Stimulated activated CD8-positive, alpha-beta memory T cell treated with anti-CD3 and anti-CD28 coated beads, Interleukin-7, amount 100 ng/mL, for 4 hours (primary cell): ENCODE measurements around the gene ANKRD49.
A peak's percentile ranks its signal among the peaks of the same experiment; 100 is the strongest.

Source experiments
- DNase-seq, 2 donors: peaks; one replicate each; pipeline ENCODE4 v3.0.0-alpha.2; 2020; ENCODE audit warnings: low read depth in 2 of 2

ANKRD49 gene, protein sequence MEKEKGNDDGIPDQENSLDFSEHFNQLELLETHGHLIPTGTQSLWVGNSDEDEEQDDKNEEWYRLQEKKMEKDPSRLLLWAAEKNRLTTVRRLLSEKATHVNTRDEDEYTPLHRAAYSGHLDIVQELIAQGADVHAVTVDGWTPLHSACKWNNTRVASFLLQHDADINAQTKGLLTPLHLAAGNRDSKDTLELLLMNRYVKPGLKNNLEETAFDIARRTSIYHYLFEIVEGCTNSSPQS

DNA sequence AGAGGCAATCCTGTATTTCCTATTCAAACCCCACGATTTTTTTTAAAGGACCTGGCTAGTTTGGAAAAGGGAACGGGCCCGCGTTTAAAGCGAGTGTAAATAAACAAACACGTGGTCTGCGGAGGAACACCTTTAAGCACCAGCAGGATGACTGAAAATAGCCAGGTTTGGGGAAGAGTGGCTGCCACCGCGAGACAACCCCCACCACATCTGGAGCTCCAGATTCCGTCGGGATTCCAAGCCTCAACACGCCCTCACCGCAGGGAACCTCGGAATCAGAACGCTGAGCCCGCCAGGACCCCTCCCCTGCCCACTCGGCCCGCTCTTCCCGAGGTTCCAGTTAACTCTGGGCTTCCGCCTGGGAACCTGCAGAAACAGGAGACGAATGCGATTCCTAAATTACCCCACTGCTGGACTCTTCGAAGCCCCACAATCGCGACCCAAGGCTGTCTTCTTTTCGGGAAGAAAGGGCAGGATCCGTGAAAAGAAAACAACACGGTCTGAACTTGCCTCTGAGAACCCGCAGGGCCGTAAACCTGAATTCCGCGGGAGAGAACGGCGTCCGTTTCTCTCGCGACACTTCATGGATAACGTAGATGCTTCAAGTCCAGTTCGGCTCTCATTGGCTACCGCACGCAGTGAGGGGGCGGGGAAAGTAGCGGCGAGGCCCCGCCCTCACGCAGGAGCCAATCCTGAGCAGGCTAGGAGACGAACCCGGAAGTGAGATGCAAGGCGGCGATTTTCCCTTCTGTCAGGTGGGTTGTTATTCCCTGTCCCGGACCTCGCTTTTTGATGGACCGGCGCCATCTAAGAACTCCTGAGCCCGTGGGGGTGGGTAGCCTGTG, at the start of gene ANKRD49, which contains the start of gene MRE11:
TSS of gene ANKRD49 (plus strand) at position 704 of the 845 bp plus-strand sequence. CDS start 2,710 bp downstream, outside the sequence.
TSS of gene MRE11 (minus strand) at position 564 of the 845 bp plus-strand sequence. CDS start 1,043 bp downstream, outside the sequence.
- peak; percentile 93 to 95 for DNase-seq

- DNase-seq, result no peak
Observed at GRCh38 chr11:94445641-94446040, 48.1 kb upstream of the ANKRD49 start.

DNA sequence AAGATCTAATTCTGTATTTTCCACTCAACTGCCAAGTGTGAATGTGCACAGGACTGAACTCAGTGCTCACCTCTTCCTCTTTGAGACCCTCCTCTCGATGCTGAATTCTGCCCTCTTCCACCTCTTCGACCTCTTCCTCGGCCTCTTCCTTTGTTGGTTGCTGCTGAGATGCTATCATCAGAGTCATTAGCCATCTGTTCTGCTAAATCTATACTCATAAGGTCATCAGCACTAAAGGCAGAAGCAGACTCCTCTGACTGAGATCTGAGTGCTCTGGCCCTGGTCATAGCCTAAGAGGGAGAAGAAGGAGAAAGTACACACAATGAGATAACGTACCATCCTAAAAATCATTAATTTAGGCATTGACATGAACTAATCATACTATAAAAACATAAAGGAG, 46.6 kb upstream of the ANKRD49 start:
- DNase-seq, result no peak

DNA sequence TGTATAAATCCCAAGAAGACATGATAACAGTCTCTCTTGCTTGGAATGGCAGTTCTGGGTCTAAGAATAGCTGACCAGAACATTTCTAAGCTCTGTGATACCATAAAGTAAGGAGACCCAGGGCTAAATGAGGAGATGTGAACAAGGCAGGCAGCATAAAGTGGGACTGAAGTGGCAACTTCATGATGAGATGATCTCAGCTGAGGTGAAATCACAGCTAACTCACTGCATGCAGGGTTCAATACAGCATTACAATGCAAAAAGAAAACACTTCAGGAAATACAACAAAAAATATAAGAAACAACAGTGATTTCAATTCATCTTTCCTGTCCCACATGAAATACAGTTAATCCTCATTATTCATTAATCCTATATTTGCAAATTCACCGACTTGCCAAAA, 44.8 kb upstream of the ANKRD49 start:
- DNase-seq, result no peak

DNA sequence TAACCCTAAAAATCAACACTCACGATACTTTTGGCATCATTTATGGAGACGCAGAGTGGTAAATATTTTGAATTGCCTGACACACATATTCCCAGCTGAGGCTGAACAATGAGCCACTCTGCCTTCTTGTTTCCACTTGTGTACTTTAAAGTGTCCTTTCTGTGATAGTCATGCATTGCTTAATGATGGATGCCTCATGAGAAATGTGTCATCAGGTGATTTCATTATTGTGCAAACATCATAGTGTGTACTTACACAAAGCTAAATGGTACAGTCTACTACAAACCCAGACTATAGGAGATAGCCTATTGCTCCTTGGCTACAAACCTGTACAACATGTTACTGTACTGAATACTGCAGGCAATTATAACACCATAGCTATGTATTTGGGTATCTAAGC, 44.3 kb upstream of the ANKRD49 start:
- DNase-seq, result no peak

DNA sequence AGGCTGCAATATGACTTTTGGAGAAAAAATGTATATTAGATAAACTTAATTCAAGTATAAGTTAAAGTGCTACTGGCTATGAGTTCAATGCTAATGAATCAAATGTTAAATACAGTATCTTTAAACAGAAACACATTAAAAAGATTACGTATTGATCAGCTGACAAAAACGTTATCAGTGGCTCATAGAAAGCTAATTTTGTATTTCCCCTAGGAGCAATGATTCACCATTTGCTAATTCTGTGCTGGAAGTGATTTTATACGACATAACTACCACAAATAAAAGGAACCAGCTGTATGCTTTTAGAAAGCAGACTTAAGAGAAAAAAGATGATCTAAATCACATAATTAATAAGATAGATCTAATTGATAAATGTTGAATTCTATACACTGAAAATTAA, 43.7 kb upstream of the ANKRD49 start:
- no peak for DNase-seq

DNA sequence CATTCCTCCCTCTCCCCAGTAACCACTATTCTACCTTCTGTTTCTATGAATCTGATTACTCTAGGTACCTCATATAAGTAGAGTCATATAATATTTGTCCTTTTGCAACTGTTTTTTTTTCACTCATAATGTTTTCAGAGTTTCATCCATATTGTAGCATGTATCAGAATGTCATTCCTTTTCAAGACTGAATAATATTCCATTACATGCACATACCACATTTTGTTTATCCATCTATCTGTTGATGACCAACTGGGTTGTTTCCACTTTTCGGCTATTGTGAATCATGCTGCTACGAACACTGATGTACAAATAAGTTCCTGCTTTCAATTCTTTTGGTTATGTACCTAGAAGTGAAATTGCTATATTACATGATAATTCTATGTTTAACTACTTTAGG, 40.8 kb upstream of the ANKRD49 start:
- no peak for DNase-seq

DNA sequence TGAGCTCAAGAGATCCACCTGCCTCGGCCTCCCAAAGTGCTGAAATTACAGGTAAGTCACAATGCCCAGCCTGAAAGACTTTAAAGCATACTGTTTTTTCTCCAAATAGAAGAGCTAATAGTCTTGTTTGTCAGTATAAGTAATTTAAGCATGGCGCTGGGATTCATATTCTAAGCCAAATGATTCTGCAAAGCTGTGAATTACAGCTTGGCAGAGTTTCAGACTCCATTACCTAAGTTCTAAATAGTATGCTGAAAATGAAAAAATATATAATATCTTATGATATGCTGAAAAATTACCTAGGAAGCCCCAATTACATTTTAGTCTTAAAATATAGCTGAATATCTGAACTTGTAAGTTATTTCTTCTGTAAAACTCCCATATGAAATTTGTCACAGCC, 39.5 kb upstream of the ANKRD49 start:
- no peak for DNase-seq

DNA sequence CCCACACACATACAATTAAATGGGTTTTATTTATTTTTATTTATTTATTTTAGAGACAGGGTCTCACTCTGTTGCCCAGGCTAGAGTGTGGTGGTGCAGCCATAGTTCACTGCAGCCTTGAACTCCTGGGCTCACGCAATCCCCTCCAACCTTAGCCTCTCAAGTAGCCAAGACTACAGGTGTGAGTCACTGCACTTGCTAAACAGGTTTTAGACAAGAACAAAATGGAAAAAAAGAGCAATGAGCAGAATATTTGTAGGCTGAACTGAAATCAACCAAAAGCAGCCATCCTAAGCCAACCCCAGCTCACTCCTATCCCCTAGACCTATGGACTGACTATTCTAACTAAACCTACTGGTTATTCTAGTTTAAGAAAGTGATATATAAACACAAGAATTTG, 37.9 kb upstream of the ANKRD49 start:
- DNase-seq, result no peak

DNA sequence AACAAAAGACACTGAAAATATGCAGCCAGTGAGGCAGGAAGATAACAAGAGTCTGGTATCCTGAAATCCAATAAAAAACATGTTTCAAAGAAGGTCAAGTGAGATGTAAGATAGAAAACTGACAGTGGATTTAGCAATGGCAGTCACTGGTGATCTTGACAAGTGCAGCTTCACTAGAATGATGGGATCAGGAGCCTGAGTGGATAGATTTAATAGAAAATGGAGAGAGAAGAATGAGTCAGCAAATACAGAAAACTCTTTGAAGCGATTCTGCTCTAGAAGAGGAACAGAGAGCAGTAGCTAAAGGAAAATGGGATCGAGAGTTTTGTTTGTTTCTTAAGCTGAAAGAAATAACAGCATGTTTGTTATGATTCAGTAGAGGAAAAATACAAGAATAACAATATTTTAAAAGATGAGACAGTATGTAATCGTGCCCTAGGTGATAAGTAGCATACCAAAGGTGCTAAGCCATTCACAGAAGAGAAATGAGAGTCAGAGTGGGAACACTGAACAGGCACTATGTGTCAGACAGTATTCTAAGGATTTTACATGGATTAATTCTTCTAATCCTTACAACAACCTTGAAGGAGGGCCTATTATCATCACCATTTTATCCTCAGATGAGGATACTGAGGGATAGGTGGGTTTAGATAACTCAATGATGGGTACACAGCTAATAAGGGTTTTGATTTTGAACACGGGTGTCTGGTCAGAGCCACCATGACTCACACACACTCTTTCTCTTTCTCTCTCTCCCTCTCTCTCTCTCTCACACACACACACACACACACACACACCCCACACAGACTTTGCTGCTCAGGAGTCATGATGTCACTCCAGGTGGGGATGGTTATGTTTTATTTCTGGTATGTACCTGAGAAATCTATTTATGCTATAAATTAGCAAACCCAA, 36.4 kb upstream of the ANKRD49 start:
- no peak for DNase-seq

DNA sequence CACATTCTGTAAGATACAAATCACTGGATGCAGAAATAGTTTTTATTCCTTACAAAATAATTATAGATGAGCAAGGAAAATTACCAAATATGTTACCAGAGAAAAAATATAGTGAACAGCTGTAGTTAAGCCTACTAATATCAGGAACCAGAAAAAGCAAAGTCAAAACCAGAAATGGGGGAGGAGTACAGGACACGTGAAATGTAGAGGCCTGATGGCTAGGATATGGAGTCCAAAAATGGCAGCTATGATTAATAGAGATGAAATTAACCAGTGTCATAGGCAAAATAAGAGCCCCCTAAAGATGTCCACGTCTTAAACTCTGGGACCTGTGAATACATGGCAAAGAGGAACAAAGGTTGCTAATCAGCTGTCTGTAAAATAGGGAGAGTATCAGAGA, 34.2 kb upstream of the ANKRD49 start:
- no peak for DNase-seq

DNA sequence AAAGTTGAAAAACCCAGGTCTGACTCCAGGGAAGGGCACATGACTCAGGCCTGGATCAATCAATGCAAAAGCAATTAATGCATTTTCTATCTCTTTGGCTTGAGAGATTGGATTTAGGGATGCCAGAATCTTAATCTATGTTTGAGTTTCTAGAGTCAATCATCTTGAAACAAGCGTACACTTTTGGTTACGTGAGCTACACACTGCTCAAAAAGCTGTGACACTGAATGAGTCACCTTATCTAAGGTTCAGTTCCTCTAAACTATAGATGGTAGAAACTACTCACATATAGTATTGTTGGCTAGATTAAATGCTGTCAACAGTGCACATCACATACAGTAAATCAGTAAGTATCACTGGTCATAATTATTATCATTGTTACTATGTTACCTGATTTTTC, 24.4 kb upstream of the ANKRD49 start:
- no peak for DNase-seq

GRCh38 chr11:94472916-94473799, 20.6 kb upstream of the ANKRD49 start:
- no peak for DNase-seq

GRCh38 chr11:94477624-94478023, 16.2 kb upstream of the ANKRD49 start:
- DNase-seq, result no peak

DNA sequence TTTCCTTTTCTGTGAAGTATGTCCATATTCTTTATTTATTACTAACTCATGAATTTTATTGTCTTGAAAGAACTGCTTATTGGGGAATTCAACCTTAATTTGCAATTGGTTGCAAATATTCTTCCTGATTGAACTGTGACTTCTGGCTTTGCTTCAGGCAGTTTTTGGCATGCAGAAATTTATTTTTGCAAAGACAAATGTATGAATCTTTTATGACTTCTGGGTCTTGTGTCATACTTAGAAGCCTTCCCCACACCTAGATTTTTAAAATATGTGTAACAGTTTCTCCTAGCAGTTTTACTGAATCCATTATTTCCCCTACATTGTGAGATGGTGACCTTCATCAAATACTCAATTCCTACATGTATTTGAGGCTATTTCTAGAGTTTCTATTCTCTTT, 12.4 kb upstream of the ANKRD49 start:
- DNase-seq, result no peak

GRCh38 chr11:94486068-94486467, 7.7 kb upstream of the ANKRD49 start:
- DNase-seq, result no peak

- DNase-seq, result no peak
Observed at GRCh38 chr11:94494126-94494680, 419 bp downstream of the ANKRD49 start.

DNA sequence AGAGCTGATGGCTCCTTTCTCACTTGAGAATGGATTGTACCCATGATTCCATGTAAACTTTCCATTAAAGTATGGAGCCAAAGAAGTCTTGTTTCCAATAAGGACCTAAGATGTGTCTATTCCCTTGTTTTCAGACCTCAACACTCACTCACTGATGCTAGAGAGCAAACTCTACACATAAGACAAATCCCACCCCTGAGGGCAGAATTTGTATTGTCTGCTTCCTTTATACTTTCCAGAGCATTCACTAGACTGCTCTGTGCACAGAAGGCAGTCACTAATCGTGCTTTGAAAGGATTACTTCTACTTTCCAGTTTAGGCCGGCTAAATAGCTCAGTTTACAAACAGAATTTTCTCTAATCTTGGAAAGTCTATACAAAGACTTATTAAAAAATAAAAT, 6.4 kb downstream of the ANKRD49 start:
- no peak for DNase-seq

- DNase-seq, result no peak
Observed at GRCh38 chr11:94501522-94501921, 7.7 kb downstream of the ANKRD49 start.

DNA sequence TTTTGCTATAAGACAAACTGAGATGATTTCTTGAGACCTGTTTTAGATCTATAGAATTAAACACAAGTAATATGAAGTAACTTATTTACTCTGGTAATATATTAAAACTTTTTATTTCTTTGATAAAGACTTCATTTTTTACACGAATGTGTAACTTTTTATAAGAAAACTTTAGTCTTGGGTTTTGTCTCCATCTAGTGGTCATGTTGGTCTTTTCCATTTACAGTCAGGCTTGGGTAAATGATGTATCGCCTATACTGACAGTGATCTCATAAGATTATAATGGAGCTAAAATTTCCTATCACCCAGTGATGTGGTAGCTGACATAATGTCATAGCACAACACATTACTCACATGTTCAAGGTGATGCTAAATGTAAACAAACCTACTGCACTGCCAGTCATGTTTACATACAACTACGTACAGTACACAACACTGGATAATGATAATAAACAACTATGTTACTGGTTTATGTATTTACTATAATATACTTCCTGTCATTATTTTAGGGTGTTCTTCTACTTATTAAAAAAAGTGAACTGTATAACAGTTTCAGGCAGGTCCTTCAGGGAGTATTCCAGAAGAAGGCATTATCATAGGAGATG, 11.0 kb downstream of the ANKRD49 start:
- DNase-seq, result no peak
